HUES64 (cell line): ENCODE data around the gene INSL3.

ENCODE experiments used
- H3K27ac ChIP-seq: 2 replicates; pipeline ENCODE4 v1.7.0; 2013; ENCODE audit warnings: low read depth, low read length, inconsistent platforms
- H3K27me3 ChIP-seq: 2 replicates; pipeline ENCODE4 v1.6.1; 2013; ENCODE audit warnings: mild to moderate bottlenecking, low read length; ENCODE audit not compliant: insufficient read depth
- H3K36me3 ChIP-seq: 2 replicates; pipeline ENCODE4 v1.6.1; 2013; ENCODE audit warnings: mild to moderate bottlenecking, low read length; ENCODE audit not compliant: insufficient read depth
- H3K4me1 ChIP-seq: 2 replicates; pipeline ENCODE4 v1.6.1; 2013; ENCODE audit warnings: mild to moderate bottlenecking, low read length, moderate library complexity; ENCODE audit not compliant: insufficient read depth
- H3K4me3 ChIP-seq: 2 replicates; pipeline ENCODE4 v1.5.1; 2013; ENCODE audit warnings: mild to moderate bottlenecking, low read length, moderate library complexity
- H3K9ac ChIP-seq: 2 replicates; pipeline ENCODE4 v1.6.1; 2013; ENCODE audit warnings: mild to moderate bottlenecking, low read depth, low read length
- H3K9me3 ChIP-seq: 2 replicates; pipeline ENCODE4 v1.6.1; 2013; ENCODE audit warnings: low read depth, low read length; ENCODE audit not compliant: insufficient read depth
- WGBS: fragments of 150-250, 120-280 bp; methylation state at CpG from one replicate; pipeline ENCODE4 v1.1.7; 2013; ENCODE audit warnings: missing lambda C conversion rate; 5-methylcytosine and 5-hydroxymethylcytosine counted together

The INSL3 gene

GRCh38 chr19:17831419-17831888 lies 10.1 kb upstream of the INSL3 start:
- Histone ChIP-seq H3K36me3 (no peaks in the 10 kb centered on the region), H3K9ac (0 out of 2 replicates have a peak overlapping the region, but pooled peaks have one; percentile 26), H3K27me3 (peaks cover 6% of the 10 kb centered on the region; the same call in 1 of the 2 replicates), H3K4me1 (peaks cover 7% of the 10 kb centered on the region), H3K9me3 (no peaks in the 10 kb centered on the region), H3K27ac (no peak overlapping the region), H3K4me3 (peak overlapping the region; percentile 67)
- WGBS = 52% methylated on average over 25 of the region's 25 CpGs

GRCh38 chr19:17830567-17831418 lies 9.5 kb upstream of the INSL3 start:
- H3K27ac ChIP-seq = peak overlapping the region; percentile 77; the same call in 1 of the 2 replicates
- H3K4me3 ChIP-seq = peak overlapping the region; percentile 67
- WGBS = 8% methylated on average over 50 of the region's 50 CpGs
- peaks cover 7% of the 10 kb centered on the region for H3K4me1 ChIP-seq
- H3K9ac ChIP-seq = peak overlapping the region; percentile 46; the same call in 1 of the 2 replicates
- H3K36me3 ChIP-seq = no peaks in the 10 kb centered on the region
- peaks cover 6% of the 10 kb centered on the region; the same call in 1 of the 2 replicates for H3K27me3 ChIP-seq
- H3K9me3 ChIP-seq = no peaks in the 10 kb centered on the region

GRCh38 chr19:17829855-17830566 lies 8.7 kb upstream of the INSL3 start:
- peaks cover 6% of the 10 kb centered on the region; the same call in 1 of the 2 replicates for H3K27me3 ChIP-seq
- no peaks in the 10 kb centered on the region for H3K36me3 ChIP-seq
- peak overlapping the region; percentile 46; the same call in 1 of the 2 replicates for H3K9ac ChIP-seq
- peaks cover 7% of the 10 kb centered on the region for H3K4me1 ChIP-seq
- H3K4me3 ChIP-seq = peak overlapping the region; percentile 65
- WGBS = 5% methylated on average over 28 of the region's 29 CpGs
- peak overlapping the region; percentile 77; the same call in 1 of the 2 replicates for H3K27ac ChIP-seq
- H3K9me3 ChIP-seq = no peaks in the 10 kb centered on the region

- WGBS = 89% methylated on average over 13 of the region's 13 CpGs
Observed at GRCh38 chr19:17826508-17827056, 5.3 kb upstream of the INSL3 start.

GRCh38 chr19:17824339-17824738 lies 3.0 kb upstream of the INSL3 start:
- no peaks in the 10 kb centered on the region for H3K4me1 ChIP-seq
- no peak overlapping the region for H3K9ac ChIP-seq
- H3K9me3 ChIP-seq = no peaks in the 10 kb centered on the region
- H3K27ac ChIP-seq = no peak overlapping the region
- H3K27me3 ChIP-seq = no peaks in the 10 kb centered on the region
- no peaks in the 10 kb centered on the region for H3K36me3 ChIP-seq
- H3K4me3 ChIP-seq = no peak overlapping the region
- 69% methylated on average over 8 of the region's 8 CpGs for WGBS

More at GRCh38 chr19:17826508-17827056, 5.3 kb upstream of the INSL3 start:
- peaks cover 3% of the 10 kb centered on the region; the same call in 1 of the 2 replicates for H3K27me3 ChIP-seq
- H3K4me1 ChIP-seq = 0 out of 2 replicates have a peak, but pooled peaks cover 2% of the 10 kb centered on the region
- H3K9me3 ChIP-seq = no peaks in the 10 kb centered on the region
- no peak overlapping the region for H3K9ac ChIP-seq
- no peaks in the 10 kb centered on the region for H3K36me3 ChIP-seq
- no peak overlapping the region for H3K4me3 ChIP-seq
- no peak overlapping the region for H3K27ac ChIP-seq

- Histone ChIP-seq H3K27ac (no peak overlapping the region), H3K27me3 (no peaks in the 10 kb centered on the region), H3K36me3 (no peaks in the 10 kb centered on the region), H3K4me1 (no peaks in the 10 kb centered on the region), H3K9me3 (no peaks in the 10 kb centered on the region), H3K4me3 (no peak overlapping the region), H3K9ac (no peak overlapping the region)
- WGBS = 84% methylated on average over 13 of the region's 13 CpGs
Observed at GRCh38 chr19:17817668-17818363, 3.5 kb downstream of the INSL3 start.

- H3K27me3 ChIP-seq = no peaks in the 10 kb centered on the region
- H3K4me3 ChIP-seq = no peak overlapping the region
- 85% methylated on average over 4 of the region's 5 CpGs for WGBS
- H3K36me3 ChIP-seq = no peaks in the 10 kb centered on the region
- H3K4me1 ChIP-seq = no peaks in the 10 kb centered on the region
- H3K27ac ChIP-seq = no peak overlapping the region
- H3K9ac ChIP-seq = no peak overlapping the region
- no peaks in the 10 kb centered on the region for H3K9me3 ChIP-seq
Observed at GRCh38 chr19:17812099-17812498, 9.2 kb downstream of the INSL3 start.

- H3K4me1 ChIP-seq = no peaks in the 10 kb centered on the region
- H3K27me3 ChIP-seq = no peaks in the 10 kb centered on the region
- 89% methylated on average over 20 of the region's 20 CpGs for WGBS
- no peaks in the 10 kb centered on the region for H3K36me3 ChIP-seq
- H3K4me3 ChIP-seq = no peak overlapping the region
- no peak overlapping the region for H3K27ac ChIP-seq
- H3K9me3 ChIP-seq = no peaks in the 10 kb centered on the region
- no peak overlapping the region for H3K9ac ChIP-seq
Observed at GRCh38 chr19:17811681-17812080, 9.6 kb downstream of the INSL3 start.

GRCh38 chr19:17811103-17811502 lies 10.2 kb downstream of the INSL3 start:
- Histone ChIP-seq H3K36me3 (no peaks in the 10 kb centered on the region), H3K4me3 (no peak overlapping the region), H3K27me3 (no peaks in the 10 kb centered on the region), H3K4me1 (no peaks in the 10 kb centered on the region), H3K27ac (no peak overlapping the region), H3K9ac (no peak overlapping the region), H3K9me3 (no peaks in the 10 kb centered on the region)
- WGBS = 92% methylated on average over 2 of the region's 2 CpGs

GRCh38 chr19:17807731-17808316 lies 13.5 kb downstream of the INSL3 start:
- 92% methylated on average over 38 of the region's 38 CpGs for WGBS
- H3K4me1 ChIP-seq = no peaks in the 10 kb centered on the region
- no peaks in the 10 kb centered on the region for H3K9me3 ChIP-seq
- no peak overlapping the region for H3K9ac ChIP-seq
- H3K27me3 ChIP-seq = no peaks in the 10 kb centered on the region
- no peak overlapping the region for H3K4me3 ChIP-seq
- no peak overlapping the region for H3K27ac ChIP-seq
- H3K36me3 ChIP-seq = no peaks in the 10 kb centered on the region
